Caco-2 (cell line): ENCODE data around the gene MAP7. TPM values are rescaled to one million over a fixed set of nuclear protein-coding genes. Genes with fewer than 3 reads are reported as not detected.
"Not testable (repeated sequence)": the region's sequence is repeated elsewhere in the genome, so short reads cannot be mapped to it uniquely, and the experiment has no call there.

Source experiments
- BruUV-seq: library from RNA; stranded (reverse); fragments of 400-500 nt; replicated peaks from 2 replicates; lab custom pipeline; 2021; lab: Mats Ljungman, UMichigan
- CTCF ChIA-PET: fragments of 300-600 bp; sonication (Branson Sonifier 250); formaldehyde crosslinking; loops from one replicate; lab custom pipeline; 2022; ENCODE audit warnings: antibody characterized with exemption; lab: Charles Lee
- POLR2A ChIA-PET: fragments of 300-600 bp; sonication (Branson Sonifier 250); formaldehyde crosslinking; loops from one replicate; lab custom pipeline; 2022; ENCODE audit warnings: antibody characterized with exemption; lab: Charles Lee
- DNase-seq, 2 experiments: peaks; one replicate each; pipeline versions ENCODE4 v3.0.0 to v3.0.0-alpha.2; 2020 to 2022
- H3K27me3 ChIP-seq: replicated peaks from 2 replicates; pipeline ENCODE4 v1.6.0; 2011; ENCODE audit warnings: low read length; ENCODE audit not compliant: control insufficient read depth, insufficient read depth
- H3K36me3 ChIP-seq: 2 replicates; pipeline ENCODE4 v1.5.1; 2011; ENCODE audit warnings: low read length; ENCODE audit not compliant: control insufficient read depth, insufficient read depth
- H3K4me1 ChIP-seq: fragments of 250-450 bp; sonication (Bioruptor Pico); 2 replicates; pipeline ENCODE4 v1.5.1; 2020; ENCODE audit warnings: mild to moderate bottlenecking
- H3K4me3 ChIP-seq: 2 replicates; pipeline ENCODE4 v1.5.1; 2011; ENCODE audit warnings: low read depth, mild to moderate bottlenecking, control low read depth, low read length
- H3K9me3 ChIP-seq: fragments of 250-450 bp; sonication (Bioruptor Pico); 2 replicates; pipeline ENCODE4 v1.5.1; 2020; ENCODE audit warnings: mild to moderate bottlenecking, moderate library complexity
- H3K27ac Mint-ChIP-seq: one replicate; pipeline ENCODE4 v1.8.0; 2022; ENCODE audit warnings: mixed read lengths; ENCODE audit not compliant: unreplicated experiment
- H3K27me3 Mint-ChIP-seq: one replicate; pipeline ENCODE4 v1.8.0; 2022; ENCODE audit warnings: mixed read lengths; ENCODE audit not compliant: insufficient read depth, unreplicated experiment
- H3K36me3 Mint-ChIP-seq: one replicate; pipeline ENCODE4 v1.8.0; 2022; ENCODE audit warnings: mild to moderate bottlenecking, mixed read lengths; ENCODE audit not compliant: insufficient read depth, unreplicated experiment
- H3K4me1 Mint-ChIP-seq: one replicate; pipeline ENCODE4 v1.8.0; 2022; ENCODE audit warnings: low read depth, mixed read lengths; ENCODE audit not compliant: unreplicated experiment
- H3K4me3 Mint-ChIP-seq: one replicate; pipeline ENCODE4 v1.8.0; 2022; ENCODE audit warnings: mild to moderate bottlenecking, moderate library complexity, mixed read lengths; ENCODE audit not compliant: unreplicated experiment
- H3K9me3 Mint-ChIP-seq: one replicate; pipeline ENCODE4 v1.8.0; 2022; ENCODE audit warnings: mixed read lengths; ENCODE audit not compliant: unreplicated experiment
- intact Hi-C: fragments of 100-400 bp; cut with micrococcal nuclease; formaldehyde crosslinking; loops from one replicate; pipeline ENCODE4 v1.10.0; 2022; ENCODE audit not compliant: unreplicated experiment
- total RNA-seq: library from RNA; stranded (reverse); gene quantifications from 2 replicates; pipeline ENCODE4 v1.2.3, GENCODE V29; 2022
- TF ChIP-seq, protein P1 (sequence below), 2 experiments: fragments of 200-600 bp in 1 of 2; IDR thresholded peaks; 1 replicate in 1 of 2; 2 replicates in 1 of 2; pipeline versions ENCODE4 v1.5.1 to v1.8.0; 2011 to 2022; ENCODE audit warnings: antibody characterized with exemption in 1 of 2, control low read depth in 1 of 2, inconsistent platforms in 1 of 2, low read depth in 1 of 2, low read length in 1 of 2, mild to moderate bottlenecking in 1 of 2, moderate library complexity in 1 of 2; ENCODE audit not compliant: insufficient read depth in 1 of 2, severe bottlenecking in 1 of 2, unreplicated experiment in 1 of 2

Gene MAP7
- total RNA-seq, 1 experiment from 2014 or later: 55.3 TPM

- DNase-seq: no peak
- CTCF ChIA-PET: no interaction called here
- Histone ChIP-seq H3K9me3 (no peaks in the 10 kb centered on the region), H3K27me3 (no peaks in the 10 kb centered on the region), H3K4me1 (peaks cover 10% of the 10 kb centered on the region; the same call in 1 of the 2 replicates), H3K4me3 (no peak overlapping the region), H3K36me3 (no peaks in the 10 kb centered on the region)
- intact Hi-C loops: no loop called here
- Mint-ChIP-seq H3K27me3 (no peaks in the 10 kb centered on the region), H3K9me3 (no peaks in the 10 kb centered on the region), H3K27ac (no peak overlapping the region), H3K4me3 (no peak overlapping the region), H3K4me1 (no peaks in the 10 kb centered on the region), H3K36me3 (peaks cover 4% of the 10 kb centered on the region)
- POLR2A ChIA-PET: no interaction called here
- TF ChIP-seq, protein P1, sequence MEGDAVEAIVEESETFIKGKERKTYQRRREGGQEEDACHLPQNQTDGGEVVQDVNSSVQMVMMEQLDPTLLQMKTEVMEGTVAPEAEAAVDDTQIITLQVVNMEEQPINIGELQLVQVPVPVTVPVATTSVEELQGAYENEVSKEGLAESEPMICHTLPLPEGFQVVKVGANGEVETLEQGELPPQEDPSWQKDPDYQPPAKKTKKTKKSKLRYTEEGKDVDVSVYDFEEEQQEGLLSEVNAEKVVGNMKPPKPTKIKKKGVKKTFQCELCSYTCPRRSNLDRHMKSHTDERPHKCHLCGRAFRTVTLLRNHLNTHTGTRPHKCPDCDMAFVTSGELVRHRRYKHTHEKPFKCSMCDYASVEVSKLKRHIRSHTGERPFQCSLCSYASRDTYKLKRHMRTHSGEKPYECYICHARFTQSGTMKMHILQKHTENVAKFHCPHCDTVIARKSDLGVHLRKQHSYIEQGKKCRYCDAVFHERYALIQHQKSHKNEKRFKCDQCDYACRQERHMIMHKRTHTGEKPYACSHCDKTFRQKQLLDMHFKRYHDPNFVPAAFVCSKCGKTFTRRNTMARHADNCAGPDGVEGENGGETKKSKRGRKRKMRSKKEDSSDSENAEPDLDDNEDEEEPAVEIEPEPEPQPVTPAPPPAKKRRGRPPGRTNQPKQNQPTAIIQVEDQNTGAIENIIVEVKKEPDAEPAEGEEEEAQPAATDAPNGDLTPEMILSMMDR (IDR thresholded peaks at IDR 0.05; ENCODE audit: insufficient read depth in 1 of 2, low read depth in 1 of 2, low read length in 1 of 2, severe bottlenecking in 1 of 2, unreplicated experiment in 1 of 2): no peak
- BruUV-seq: no TSS peak
Observed at GRCh38 chr6:136500414-136500813, 49.8 kb downstream of the MAP7 start.

DNA sequence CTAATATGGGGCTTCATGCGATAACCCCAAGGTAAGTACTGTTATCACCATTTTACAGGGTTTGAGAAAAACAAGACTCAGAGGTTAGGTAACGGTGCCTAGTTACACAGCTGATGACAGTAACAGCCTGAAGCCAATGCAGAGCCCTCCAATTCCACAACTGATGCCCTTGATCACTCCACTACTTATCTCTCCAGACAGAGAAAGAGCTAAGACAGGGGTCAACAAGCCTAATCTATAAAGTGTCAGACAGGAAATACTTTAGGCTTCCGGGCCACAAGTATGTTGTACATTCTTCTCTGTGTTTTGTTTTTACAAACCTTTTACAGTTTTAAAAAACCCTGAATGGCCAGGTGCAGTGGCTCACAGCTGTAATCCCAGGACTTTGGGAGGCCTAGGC lies 50.9 kb downstream of the MAP7 start:
- DNase-seq: peak in 1 of 2 experiments; percentile 30
- no peaks in the 10 kb centered on the region for H3K36me3 ChIP-seq
- Mint-ChIP-seq H3K4me1 (peaks cover 9% of the 10 kb centered on the region), H3K4me3 (no peak overlapping the region), H3K27me3 (no peaks in the 10 kb centered on the region), H3K36me3 (peaks cover 4% of the 10 kb centered on the region), H3K27ac (no peak overlapping the region), H3K9me3 (no peaks in the 10 kb centered on the region)
- no peaks in the 10 kb centered on the region for H3K9me3 ChIP-seq
- CTCF ChIA-PET: no interaction called here
- POLR2A ChIA-PET: no interaction called here
- BruUV-seq: no TSS peak
- H3K4me3 ChIP-seq: no peak overlapping the region
- TF ChIP-seq, protein P1 (IDR thresholded peaks at IDR 0.05; ENCODE audit: insufficient read depth in 1 of 2, low read depth in 1 of 2, low read length in 1 of 2, severe bottlenecking in 1 of 2, unreplicated experiment in 1 of 2): no peak
- peaks cover 10% of the 10 kb centered on the region; the same call in 1 of the 2 replicates for H3K4me1 ChIP-seq
- H3K27me3 ChIP-seq: no peaks in the 10 kb centered on the region
- intact Hi-C loops: loop anchor here (2.0 kb wide), 1 partner anchor 51 kb away; the partner anchor contains the start of gene MAP7

DNA sequence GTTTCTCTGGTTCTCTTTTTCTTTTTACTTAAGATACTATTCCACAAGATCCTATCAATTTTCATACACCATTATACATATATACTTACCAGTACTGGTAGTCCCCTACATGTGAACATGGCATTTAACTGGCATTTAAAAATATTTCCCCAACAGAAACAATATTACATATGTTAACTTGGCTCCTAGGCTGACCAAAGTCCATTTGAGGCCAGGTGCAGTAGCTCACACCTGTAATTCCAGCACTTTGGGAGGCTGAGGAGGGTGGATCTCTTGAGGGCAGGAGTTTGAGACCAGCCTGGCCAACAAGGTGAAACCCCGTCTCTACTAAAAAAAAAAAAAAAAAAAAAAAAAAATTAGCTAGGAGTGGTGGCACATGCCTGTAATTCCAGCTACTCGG lies 53.8 kb downstream of the MAP7 start:
- peaks cover 10% of the 10 kb centered on the region; the same call in 1 of the 2 replicates for H3K4me1 ChIP-seq
- H3K9me3 ChIP-seq, H3K4me3 ChIP-seq, H3K4me3 Mint-ChIP-seq, H3K4me1 Mint-ChIP-seq, intact Hi-C loops, H3K36me3 ChIP-seq, H3K27me3 ChIP-seq, BruUV-seq, H3K27ac Mint-ChIP-seq, H3K36me3 Mint-ChIP-seq, H3K27me3 Mint-ChIP-seq, H3K9me3 Mint-ChIP-seq, CTCF ChIA-PET, DNase-seq: not testable (repeated sequence)
- POLR2A ChIA-PET: interaction anchor here (0.6 kb wide), 1 partner anchor 60 kb away, joined by 3 read pairs; no protein-coding TSS in a partner anchor
